Raji (cell line): ENCODE results near the gene SLC25A29.

Source experiments
- POLR2A ChIP-seq: IDR thresholded peaks from 2 replicates; pipeline ENCODE4 v1.6.1; 2011; ENCODE audit warnings: low read depth, low read length, control low read depth; ENCODE audit not compliant: insufficient read depth

SLC25A29 gene

DNA sequence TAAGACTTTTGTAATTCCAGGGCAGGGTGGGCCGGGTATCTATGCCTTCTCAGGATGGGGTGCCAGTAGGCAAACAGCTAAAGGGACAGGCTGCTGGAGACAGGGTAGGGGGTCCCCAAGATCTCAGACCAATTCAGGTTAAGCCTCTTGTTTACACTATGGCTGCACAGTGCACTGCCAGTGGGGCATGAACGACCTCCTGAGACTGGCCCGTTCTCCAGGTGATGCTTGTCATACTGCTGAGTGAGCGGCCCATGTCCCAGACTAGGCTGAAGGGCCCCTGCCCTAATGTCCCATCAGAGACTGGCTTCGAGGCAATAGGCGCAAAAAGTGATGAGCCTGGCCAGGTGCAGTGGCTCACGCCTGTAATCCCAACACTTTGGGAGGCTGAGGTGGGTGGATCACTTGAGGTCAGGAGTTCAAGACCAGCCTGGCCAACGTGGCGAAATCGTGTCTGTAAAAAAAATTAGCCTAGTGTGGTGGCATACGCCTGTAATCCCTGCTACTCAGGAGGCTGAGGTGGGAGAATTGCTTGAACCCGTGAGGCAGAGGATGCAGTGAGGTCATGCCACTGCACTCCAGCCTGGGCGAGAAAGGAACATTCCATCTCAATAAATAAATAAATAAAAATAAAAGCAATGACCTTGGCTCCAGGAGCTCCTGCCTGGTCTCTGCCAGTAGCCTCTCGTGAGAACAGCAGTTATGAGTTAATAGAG is 12.6 kb downstream of the SLC25A29 start:
- no peak for TF ChIP-seq POLR2A

DNA sequence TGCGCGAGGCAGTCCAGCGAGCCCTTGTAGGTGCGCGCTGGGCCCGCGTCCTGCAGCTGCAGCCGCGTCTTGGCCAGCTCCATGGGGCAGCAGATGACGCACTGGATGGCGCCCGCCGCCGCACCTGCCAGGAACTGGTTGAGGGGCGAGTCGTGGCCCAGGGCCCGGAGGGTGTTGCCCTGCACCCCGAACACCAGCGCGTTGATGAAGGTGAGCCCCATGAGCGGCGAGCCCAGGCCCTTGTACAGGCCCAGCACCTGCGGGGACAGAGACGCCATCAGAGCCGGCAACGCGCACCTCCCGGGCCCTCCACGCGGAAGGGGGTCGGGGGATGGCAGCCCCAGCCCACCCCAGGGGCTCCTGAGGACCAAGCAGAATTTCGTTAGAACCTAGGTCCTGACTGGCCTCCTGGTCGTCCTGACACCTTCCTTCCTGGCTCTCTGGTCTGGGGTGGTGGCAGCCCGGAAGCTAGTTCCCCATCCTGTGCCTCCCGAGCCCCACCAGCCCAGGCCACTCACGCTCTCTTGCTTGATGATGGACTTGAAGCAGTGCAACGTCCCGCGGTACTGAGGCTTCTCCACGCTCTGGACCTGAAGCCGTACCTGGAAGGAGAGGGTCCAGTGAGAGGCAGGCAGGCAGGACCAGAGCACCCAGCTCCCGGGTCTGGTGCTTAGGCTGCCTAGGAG is 13.3 kb downstream of the SLC25A29 start:
- TF ChIP-seq POLR2A: no peak

GRCh38 chr14:100292301-100292775 is 13.9 kb downstream of the SLC25A29 start:
- no peak for TF ChIP-seq POLR2A

DNA sequence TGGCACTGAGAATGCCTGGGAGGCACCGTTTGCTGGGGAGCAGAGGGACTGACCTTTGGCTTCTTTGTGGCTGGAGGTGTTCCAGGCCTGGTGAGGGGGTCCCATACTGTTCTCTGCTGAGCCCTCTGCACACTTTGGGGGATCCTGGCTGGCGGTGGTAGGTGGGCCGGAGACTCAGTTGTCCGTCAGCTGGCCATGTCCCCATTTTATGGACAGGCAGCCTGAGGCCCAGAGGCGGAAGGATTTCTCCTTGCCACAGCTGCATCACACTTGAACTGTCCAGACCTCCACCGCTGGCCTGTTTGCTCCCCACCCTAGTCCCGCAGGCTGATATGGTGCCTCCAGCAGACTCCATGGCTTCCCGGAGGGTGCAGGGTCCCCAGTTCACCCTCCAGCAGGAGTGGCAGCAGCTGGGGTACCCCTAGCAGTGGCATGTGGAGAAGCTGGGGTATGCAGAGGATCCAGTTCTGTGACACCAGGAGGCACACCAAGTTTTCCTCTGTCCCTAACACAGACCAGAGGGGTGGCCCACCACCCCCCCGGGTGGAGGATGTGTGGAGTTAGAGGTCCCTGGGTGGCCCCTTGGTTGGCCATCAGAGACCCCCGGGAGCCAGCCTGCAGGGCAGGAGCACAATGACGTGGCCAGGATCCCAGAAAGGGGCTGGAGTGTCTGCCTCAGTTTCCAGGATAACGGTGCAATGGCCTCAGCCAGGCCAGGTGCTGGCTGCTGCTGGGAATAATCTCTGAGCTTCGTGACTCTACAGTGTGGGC is 14.8 kb downstream of the SLC25A29 start:
- no peak for TF ChIP-seq POLR2A

- no peak for TF ChIP-seq POLR2A
Observed at GRCh38 chr14:100290607-100291304, 15.5 kb downstream of the SLC25A29 start.

- no peak for TF ChIP-seq POLR2A
Observed at GRCh38 chr14:100289916-100290606, 16.2 kb downstream of the SLC25A29 start.

- no peak for TF ChIP-seq POLR2A
Observed at GRCh38 chr14:100288382-100289185, 17.7 kb downstream of the SLC25A29 start.

- TF ChIP-seq POLR2A: no peak
Observed at GRCh38 chr14:100287202-100287997, 18.8 kb downstream of the SLC25A29 start.

DNA sequence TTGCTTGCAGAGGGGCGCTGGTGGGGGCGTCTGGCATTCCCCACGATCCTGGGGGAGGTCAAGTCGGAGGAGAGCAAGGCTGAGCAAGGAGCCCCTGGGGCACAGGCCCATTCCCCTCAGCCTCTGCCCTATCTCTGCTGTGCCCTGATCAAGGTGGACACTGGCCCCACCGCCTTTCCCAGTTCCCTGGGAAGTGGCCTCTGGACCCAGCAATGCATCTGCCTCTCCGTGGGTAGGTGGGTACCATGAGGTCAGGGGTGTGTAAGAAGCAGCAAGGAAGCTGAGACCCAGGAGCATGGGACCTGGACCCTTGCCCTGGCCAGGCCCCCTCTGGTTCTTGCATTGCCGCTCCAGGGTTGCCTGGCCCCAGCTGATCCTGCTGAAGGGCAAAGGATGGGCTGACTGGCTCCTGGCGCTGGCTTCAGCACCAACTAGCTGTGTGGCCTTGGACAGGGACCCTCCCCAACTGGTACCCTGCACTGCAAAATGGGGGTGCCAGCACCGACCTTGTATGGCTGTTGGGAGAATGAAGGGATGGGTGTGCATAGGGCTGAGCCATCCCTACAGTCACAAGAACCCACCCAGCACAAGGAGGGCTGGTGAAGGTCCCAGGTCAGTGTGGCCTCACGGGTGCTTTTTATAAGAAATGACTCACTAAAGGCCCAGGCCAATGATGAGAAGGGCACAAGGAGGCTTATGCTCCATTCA is 19.6 kb downstream of the SLC25A29 start:
- TF ChIP-seq POLR2A: no peak

DNA sequence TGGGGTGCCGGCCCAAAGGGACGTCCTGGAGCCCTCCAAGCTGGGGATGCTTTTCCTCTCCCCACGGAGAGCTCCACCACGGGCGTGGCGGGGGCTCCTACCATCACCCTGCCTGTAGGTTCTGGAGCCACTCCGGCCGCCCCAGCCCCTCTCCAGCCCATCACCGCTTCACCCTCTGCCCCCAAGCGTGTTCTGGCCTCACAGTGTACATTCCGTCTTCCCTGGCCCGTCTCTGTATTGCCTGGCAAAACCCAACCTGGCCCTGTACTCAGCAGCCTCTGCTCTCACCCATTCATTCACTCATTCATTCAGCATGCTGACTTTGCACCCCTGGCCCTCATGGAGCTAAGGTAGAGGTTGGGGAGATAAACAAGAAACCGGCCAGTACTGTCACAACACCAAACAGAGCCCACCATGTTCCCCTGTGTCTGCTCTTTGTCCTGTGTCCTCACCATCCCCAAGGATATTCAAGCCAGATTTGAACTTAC is 20.3 kb downstream of the SLC25A29 start:
- TF ChIP-seq POLR2A: no peak

GRCh38 chr14:100285021-100285912 is 21.0 kb downstream of the SLC25A29 start:
- TF ChIP-seq POLR2A: peak; percentile 67
